ENCODE results near the gene COL5A1. TPM values are rescaled to one million over a fixed set of nuclear protein-coding genes. Genes with fewer than 3 reads are reported as not detected.

COL5A1 gene
- total RNA-seq, 4 donors from 2014 or later = 7.1 to 69.3 (median 16.1) TPM

- no peak for DNase-seq
- no peaks in the 10 kb centered on the region for H3K4me1 ChIP-seq
- no peaks in the 10 kb centered on the region for H3K36me3 ChIP-seq
- H3K27ac ChIP-seq = no peak overlapping the region
- in situ Hi-C loops (cut with MboI; ENCODE audit: low pct_ligation_motif_present in 1 of 4, low pct_unique_long_range_greater_than_20kb in 1 of 4, low sequenced_read_pairs in 3 of 4) = no loop called here
- no peaks in the 10 kb centered on the region for H3K9me3 ChIP-seq
- H3K27me3 ChIP-seq = no peaks in the 10 kb centered on the region
- no peak overlapping the region for H3K4me3 ChIP-seq
- 78% methylated on average over 28 of the region's 28 CpGs; no CpG with 5 or more reads in 1 of the 2 donors for WGBS, 2 donors (ENCODE audit: low coverage in 1 of 2)
- intact Hi-C loops (cut with DNase I; ENCODE audit: low total_unique reads) = loop anchor here (5.0 kb wide), 1 partner anchor 972 kb away; no protein-coding TSS in a partner anchor
- TF ChIP-seq POLR2AphosphoS5 (IDR thresholded peaks at IDR 0.05) = no peak
- no peak for TF ChIP-seq EP300 (IDR thresholded peaks at IDR 0.05; ENCODE audit: low read depth)
- TF ChIP-seq CTCF (IDR thresholded peaks at IDR 0.05) = no peak
- no peak for TF ChIP-seq POLR2A (IDR thresholded peaks at IDR 0.05)
Measured at GRCh38 chr9:134863941-134864820, 222.6 kb downstream of the COL5A1 start.

GRCh38 chr9:134864821-134865190 is 223.2 kb downstream of the COL5A1 start:
- 90% methylated on average over 13 of the region's 13 CpGs; no CpG with 5 or more reads in 1 of the 2 donors for WGBS, 2 donors (ENCODE audit: low coverage in 1 of 2)
- DNase-seq = no peak

GRCh38 chr9:134867917-134868750 is 226.5 kb downstream of the COL5A1 start:
- H3K27ac ChIP-seq = no peak overlapping the region
- TF ChIP-seq EP300 (IDR thresholded peaks at IDR 0.05; ENCODE audit: low read depth) = no peak
- TF ChIP-seq POLR2A (IDR thresholded peaks at IDR 0.05) = no peak
- no peak for TF ChIP-seq CTCF (IDR thresholded peaks at IDR 0.05)
- TF ChIP-seq POLR2AphosphoS5 (IDR thresholded peaks at IDR 0.05) = no peak
- WGBS, 2 donors (ENCODE audit: low coverage in 1 of 2) = 88 to 92% methylated on average over 5 to 20 of the region's 22 CpGs
- H3K9me3 ChIP-seq = no peaks in the 10 kb centered on the region
- H3K4me3 ChIP-seq = no peak overlapping the region
- in situ Hi-C loops (cut with MboI; ENCODE audit: low pct_ligation_motif_present in 1 of 4, low pct_unique_long_range_greater_than_20kb in 1 of 4, low sequenced_read_pairs in 3 of 4) (no loop called here), intact Hi-C loops (cut with DNase I; ENCODE audit: low total_unique reads) (no loop called here)
- no peaks in the 10 kb centered on the region for H3K36me3 ChIP-seq
- no peak for DNase-seq
- no peaks in the 10 kb centered on the region for H3K27me3 ChIP-seq
- no peaks in the 10 kb centered on the region for H3K4me1 ChIP-seq

More at GRCh38 chr9:134864821-134865190, 223.2 kb downstream of the COL5A1 start:
- no peak for TF ChIP-seq CTCF (IDR thresholded peaks at IDR 0.05)
- TF ChIP-seq POLR2AphosphoS5 (IDR thresholded peaks at IDR 0.05) = no peak
- no peak for TF ChIP-seq EP300 (IDR thresholded peaks at IDR 0.05; ENCODE audit: low read depth)
- no peak for TF ChIP-seq POLR2A (IDR thresholded peaks at IDR 0.05)
- no peak overlapping the region for H3K27ac ChIP-seq
- intact Hi-C loops (cut with DNase I; ENCODE audit: low total_unique reads) = loop anchor here (5.0 kb wide), 1 partner anchor 973 kb away; no protein-coding TSS in a partner anchor
- no peaks in the 10 kb centered on the region for H3K36me3 ChIP-seq
- no peaks in the 10 kb centered on the region for H3K27me3 ChIP-seq
- no peak overlapping the region for H3K4me3 ChIP-seq
- no peaks in the 10 kb centered on the region for H3K9me3 ChIP-seq
- in situ Hi-C loops (cut with MboI; ENCODE audit: low pct_ligation_motif_present in 1 of 4, low pct_unique_long_range_greater_than_20kb in 1 of 4, low sequenced_read_pairs in 3 of 4) = no loop called here
- H3K4me1 ChIP-seq = no peaks in the 10 kb centered on the region
